Fibroblast of lung (primary cell): Measurements from ENCODE around the gene GON7.
A peak's percentile ranks its signal among the peaks of the same experiment; 100 is the strongest.

Experiments
- CTCF ChIP-seq, 2 donors: IDR thresholded peaks in 1 of 2; conservative IDR thresholded peaks in 1 of 2; 1 replicate in 1 of 2; 2 replicates in 1 of 2; pipeline ENCODE4 v1.5.1; 2011 to 2012; ENCODE audit warnings: low read length in 2 of 2, control low read depth in 1 of 2, inconsistent platforms in 1 of 2, low read depth in 1 of 2, mild to moderate bottlenecking in 1 of 2
- EZH2 ChIP-seq: IDR thresholded peaks from 2 replicates; pipeline ENCODE4 v1.5.1; 2012; ENCODE audit warnings: low read length, control low read depth, mild to moderate bottlenecking; ENCODE audit errors: missing control alignments

GRCh38 chr14:93160353-93160801 is 46.5 kb downstream of the GON7 start:
- TF ChIP-seq CTCF (conservative IDR thresholded peaks at IDR 0.05 in 1 of 2, IDR thresholded peaks at IDR 0.05 in 1 of 2; ENCODE audit: low read depth in 1 of 2, low read length in 2 of 2) (peak; percentile 38 to 49), EZH2 (no peak)
